ENCODE data around the gene DSTN. TPM values are rescaled to one million over a fixed set of nuclear protein-coding genes. Genes with fewer than 3 reads are reported as not detected.

DSTN gene
- total RNA-seq, 2 donors from 2014 or later: 26.6 to 63.4 TPM

GRCh38 chr20:17568045-17568788 is 1.7 kb upstream of the DSTN start:
- Mint-ChIP-seq H3K9me3 (no peaks in the 10 kb centered on the region), H3K27ac (no peak overlapping the region), H3K36me3 (peaks cover 5 to 12% of the 10 kb centered on the region in 2 donors)
- no peak for DNase-seq (ENCODE audit: low spot score in 2 of 2)
- no peak for ATAC-seq

GRCh38 chr20:17568972-17569521 is 828 bp upstream of the DSTN start:
- ATAC-seq (peak in 1 of 2 donors; percentile 8), DNase-seq (ENCODE audit: low spot score in 2 of 2) (no peak)
- H3K27ac Mint-ChIP-seq: no peak overlapping the region

GRCh38 chr20:17570347-17571152 is 675 bp downstream of the DSTN start:
- DNase-seq (ENCODE audit: low spot score in 2 of 2): peak in 1 of 2 donors; percentile 54
- Mint-ChIP-seq H3K9me3 (no peaks in the 10 kb centered on the region), H3K36me3 (peaks cover 5 to 12% of the 10 kb centered on the region in 2 donors), H3K27ac (peak overlapping the region; percentile 79 to 88)
- ATAC-seq: peak; percentile 42 to 56

More at GRCh38 chr20:17568972-17569521, 828 bp upstream of the DSTN start:
- H3K9me3 Mint-ChIP-seq: no peaks in the 10 kb centered on the region
- peaks cover 5 to 12% of the 10 kb centered on the region in 2 donors for H3K36me3 Mint-ChIP-seq

GRCh38 chr20:17571153-17571527 is 1.3 kb downstream of the DSTN start:
- DNase-seq (ENCODE audit: low spot score in 2 of 2): no peak

GRCh38 chr20:17572034-17572638 is 2.3 kb downstream of the DSTN start:
- no peaks in the 10 kb centered on the region for H3K9me3 Mint-ChIP-seq
- H3K36me3 Mint-ChIP-seq: peaks cover 5 to 12% of the 10 kb centered on the region in 2 donors
- DNase-seq (ENCODE audit: low spot score in 2 of 2) (no peak), ATAC-seq (no peak)
- no peak overlapping the region for H3K27ac Mint-ChIP-seq

More at GRCh38 chr20:17571153-17571527, 1.3 kb downstream of the DSTN start:
- H3K27ac Mint-ChIP-seq: peak overlapping the region; percentile 79
- H3K36me3 Mint-ChIP-seq: peaks cover 5 to 12% of the 10 kb centered on the region in 2 donors
- peak in 1 of 2 donors; percentile 52 for ATAC-seq
- H3K9me3 Mint-ChIP-seq: no peaks in the 10 kb centered on the region

- H3K36me3 Mint-ChIP-seq: peaks cover 5 to 12% of the 10 kb centered on the region in 2 donors
- H3K27ac Mint-ChIP-seq: no peak overlapping the region
- H3K9me3 Mint-ChIP-seq: no peaks in the 10 kb centered on the region
- ATAC-seq (no peak), DNase-seq (ENCODE audit: low spot score in 2 of 2) (no peak)
These were observed 3.6 kb downstream of the DSTN start for GRCh38 chr20:17573463-17573862.

- H3K36me3 Mint-ChIP-seq: no peaks in the 10 kb centered on the region
- ATAC-seq (no peak), DNase-seq (ENCODE audit: low spot score in 2 of 2) (no peak)
- H3K27ac Mint-ChIP-seq: no peak overlapping the region
- no peaks in the 10 kb centered on the region for H3K9me3 Mint-ChIP-seq
These were observed 6.3 kb downstream of the DSTN start for GRCh38 chr20:17576215-17576614.

GRCh38 chr20:17579369-17580039 is 9.6 kb downstream of the DSTN start:
- no peak overlapping the region for H3K27ac Mint-ChIP-seq

GRCh38 chr20:17580895-17581294 is 11.0 kb downstream of the DSTN start:
- H3K36me3 Mint-ChIP-seq: no peaks in the 10 kb centered on the region
- no peak overlapping the region for H3K27ac Mint-ChIP-seq
- DNase-seq (ENCODE audit: low spot score in 2 of 2) (no peak), ATAC-seq (no peak)
- H3K9me3 Mint-ChIP-seq: no peaks in the 10 kb centered on the region

More at GRCh38 chr20:17579369-17580039, 9.6 kb downstream of the DSTN start:
- ATAC-seq (peak in 1 of 2 donors; percentile 54), DNase-seq (ENCODE audit: low spot score in 2 of 2) (no peak)
- H3K9me3 Mint-ChIP-seq: no peaks in the 10 kb centered on the region
- no peaks in the 10 kb centered on the region for H3K36me3 Mint-ChIP-seq

GRCh38 chr20:17583126-17583525 is 13.3 kb downstream of the DSTN start:
- no peak for ATAC-seq
- no peak overlapping the region for H3K27ac Mint-ChIP-seq
- H3K9me3 Mint-ChIP-seq: no peaks in the 10 kb centered on the region
- H3K36me3 Mint-ChIP-seq: no peaks in the 10 kb centered on the region
- DNase-seq (ENCODE audit: low spot score in 2 of 2): no peak

GRCh38 chr20:17584689-17585088 is 14.8 kb downstream of the DSTN start:
- H3K36me3 Mint-ChIP-seq: no peaks in the 10 kb centered on the region
- DNase-seq (ENCODE audit: low spot score in 2 of 2) (no peak), ATAC-seq (no peak)
- no peaks in the 10 kb centered on the region for H3K9me3 Mint-ChIP-seq
- no peak overlapping the region for H3K27ac Mint-ChIP-seq

GRCh38 chr20:17586250-17586649 is 16.4 kb downstream of the DSTN start:
- ATAC-seq (no peak), DNase-seq (ENCODE audit: low spot score in 2 of 2) (no peak)
- no peaks in the 10 kb centered on the region for H3K36me3 Mint-ChIP-seq
- H3K27ac Mint-ChIP-seq: no peak overlapping the region
- H3K9me3 Mint-ChIP-seq: no peaks in the 10 kb centered on the region

GRCh38 chr20:17587148-17587547 is 17.3 kb downstream of the DSTN start:
- no peak for ATAC-seq
- no peak overlapping the region for H3K27ac Mint-ChIP-seq
- no peaks in the 10 kb centered on the region for H3K36me3 Mint-ChIP-seq
- H3K9me3 Mint-ChIP-seq: no peaks in the 10 kb centered on the region
- DNase-seq (ENCODE audit: low spot score in 2 of 2): no peak

- Mint-ChIP-seq H3K36me3 (no peaks in the 10 kb centered on the region), H3K27ac (no peak overlapping the region), H3K9me3 (no peaks in the 10 kb centered on the region)
- DNase-seq (ENCODE audit: low spot score in 2 of 2) (no peak), ATAC-seq (no peak)
These were observed 17.9 kb downstream of the DSTN start for GRCh38 chr20:17587824-17588223.

- ATAC-seq (no peak), DNase-seq (ENCODE audit: low spot score in 2 of 2) (no peak)
- no peaks in the 10 kb centered on the region for H3K9me3 Mint-ChIP-seq
- no peaks in the 10 kb centered on the region for H3K36me3 Mint-ChIP-seq
- H3K27ac Mint-ChIP-seq: peak overlapping the region in 1 of 2 donors; percentile 9
These were observed 19.4 kb downstream of the DSTN start for GRCh38 chr20:17589161-17589834.

GRCh38 chr20:17590245-17590644 is 20.4 kb downstream of the DSTN start:
- no peaks in the 10 kb centered on the region for H3K36me3 Mint-ChIP-seq
- H3K9me3 Mint-ChIP-seq: no peaks in the 10 kb centered on the region
- no peak overlapping the region for H3K27ac Mint-ChIP-seq
- DNase-seq (ENCODE audit: low spot score in 2 of 2) (no peak), ATAC-seq (no peak)
